ENCODE measurements around the gene KCND3. TPM values are rescaled to one million over a fixed set of nuclear protein-coding genes. Genes with fewer than 3 reads are reported as not detected.

The KCND3 gene
- total RNA-seq, 1 experiment from 2014 or later = 0.15 TPM

DNA sequence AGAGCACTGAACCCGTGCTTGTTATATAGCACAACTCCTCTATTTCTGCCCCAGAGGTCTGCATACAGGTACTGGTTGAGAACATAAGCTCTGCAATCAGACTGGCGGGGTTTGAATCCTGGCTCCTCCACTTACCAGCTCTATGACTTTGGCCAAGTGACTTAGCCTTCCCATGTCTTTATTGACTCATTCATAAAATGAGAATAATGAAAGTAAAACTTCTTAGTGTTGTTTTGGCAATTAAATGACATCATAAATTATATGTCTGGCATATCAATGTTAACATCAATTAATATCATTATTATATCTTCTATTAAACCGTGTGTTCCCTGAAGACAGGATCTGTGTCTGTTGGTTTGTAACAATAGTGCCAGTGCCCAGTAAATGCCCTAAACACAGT lies 254.6 kb downstream of the KCND3 start:
- Histone ChIP-seq H3T11ph (ENCODE audit: low read length) (no peak overlapping the region), H3K27me3 (ENCODE audit: insufficient read depth, low read length) (no peaks in the 10 kb centered on the region), H2BK12ac (ENCODE audit: insufficient read length, low read depth, low read length) (no peak overlapping the region), H3K56ac (ENCODE audit: insufficient read length, low read depth, low read length) (no peak overlapping the region), H2BK120ac (ENCODE audit: low read depth, low read length, poor library complexity, severe bottlenecking) (no peak overlapping the region), H3K4me2 (ENCODE audit: insufficient read depth, insufficient read length, low read length) (no peak overlapping the region), H3K18ac (ENCODE audit: insufficient read length, low read depth, low read length) (no peak overlapping the region), H2AFZ (ENCODE audit: low read length) (no peak overlapping the region), H3K9me3 (ENCODE audit: control insufficient read depth, low read depth, low read length) (no peaks in the 10 kb centered on the region), H2AK5ac (ENCODE audit: insufficient read length, low read length) (no peak overlapping the region), H2BK5ac (ENCODE audit: insufficient read length, low read length) (no peak overlapping the region), H2BK15ac (ENCODE audit: low read depth, low read length) (no peak overlapping the region), H3K4ac (ENCODE audit: low read depth, low read length) (no peak overlapping the region), H4K8ac (replicated peaks; ENCODE audit: insufficient read length, low read depth, low read length) (no peak overlapping the region), H3K27ac (ENCODE audit: insufficient read length, low read depth, low read length) (no peak overlapping the region), H3K23me2 (ENCODE audit: insufficient read length, low read depth, low read length, poor library complexity, severe bottlenecking) (peaks cover 17% of the 10 kb centered on the region), H3K4me1 (ENCODE audit: insufficient read depth, low read length) (peaks cover 20% of the 10 kb centered on the region), H4K5ac (ENCODE audit: insufficient read length, low read depth, low read length) (no peak overlapping the region), H2BK20ac (ENCODE audit: low read depth, low read length, poor library complexity, severe bottlenecking) (no peak overlapping the region), H3K9ac (ENCODE audit: extremely low read depth, insufficient read length, low read length) (no peak overlapping the region), H3K14ac (ENCODE audit: insufficient read depth, low read length) (no peak overlapping the region), H3K79me1 (ENCODE audit: insufficient read depth, low read depth, low read length, poor library complexity, severe bottlenecking) (peaks cover under 1% of the 10 kb centered on the region), H4K91ac (ENCODE audit: insufficient read length, low read depth, low read length) (no peak overlapping the region), H3K79me2 (ENCODE audit: insufficient read depth, low read length) (no peaks in the 10 kb centered on the region; the same call in 1 of the 2 replicates), H3K23ac (ENCODE audit: insufficient read length, low read depth, low read length) (no peak overlapping the region), H4K20me1 (ENCODE audit: control insufficient read depth, insufficient read depth, insufficient read length) (no peaks in the 10 kb centered on the region)
- Mint-ChIP-seq H3K27ac (no peak overlapping the region), H3K4me1 (peaks cover 14 to 15% of the 10 kb centered on the region in 2 experiments), H3K9me3 (no peaks in the 10 kb centered on the region), H3K4me3 (no peak overlapping the region), H3K27me3 (ENCODE audit: low read depth) (peaks cover 2% of the 10 kb centered on the region; the same call in 1 of the 2 replicates), H3K36me3 (ENCODE audit: insufficient read depth in 1 of 3, low read depth in 3 of 3) (no peaks in the 10 kb centered on the region)
- TF ChIP-seq, protein P1, sequence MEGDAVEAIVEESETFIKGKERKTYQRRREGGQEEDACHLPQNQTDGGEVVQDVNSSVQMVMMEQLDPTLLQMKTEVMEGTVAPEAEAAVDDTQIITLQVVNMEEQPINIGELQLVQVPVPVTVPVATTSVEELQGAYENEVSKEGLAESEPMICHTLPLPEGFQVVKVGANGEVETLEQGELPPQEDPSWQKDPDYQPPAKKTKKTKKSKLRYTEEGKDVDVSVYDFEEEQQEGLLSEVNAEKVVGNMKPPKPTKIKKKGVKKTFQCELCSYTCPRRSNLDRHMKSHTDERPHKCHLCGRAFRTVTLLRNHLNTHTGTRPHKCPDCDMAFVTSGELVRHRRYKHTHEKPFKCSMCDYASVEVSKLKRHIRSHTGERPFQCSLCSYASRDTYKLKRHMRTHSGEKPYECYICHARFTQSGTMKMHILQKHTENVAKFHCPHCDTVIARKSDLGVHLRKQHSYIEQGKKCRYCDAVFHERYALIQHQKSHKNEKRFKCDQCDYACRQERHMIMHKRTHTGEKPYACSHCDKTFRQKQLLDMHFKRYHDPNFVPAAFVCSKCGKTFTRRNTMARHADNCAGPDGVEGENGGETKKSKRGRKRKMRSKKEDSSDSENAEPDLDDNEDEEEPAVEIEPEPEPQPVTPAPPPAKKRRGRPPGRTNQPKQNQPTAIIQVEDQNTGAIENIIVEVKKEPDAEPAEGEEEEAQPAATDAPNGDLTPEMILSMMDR (conservative IDR thresholded peaks at IDR 0.05) = no peak
- WGBS (ENCODE audit: extremely low coverage, insufficient read length, low lambda C conversion rate) = no CpG with 5 or more reads among the region's 3 CpGs
- no peak for DNase-seq

Data from H9 (cell line).